Upper lobe of left lung (tissue), 6 donors: Measurements from ENCODE around the gene ZFHX2. TPM values are rescaled to one million over a fixed set of nuclear protein-coding genes. Genes with fewer than 3 reads are reported as not detected.
A peak's percentile ranks its signal among the peaks of the same experiment; 100 is the strongest.

Source experiments
- ATAC-seq, 2 donors: fragments of 200-7000 bp; cut with Tn5 transposase; one replicate each; pipeline ENCODE4 v1.9.1; 2022; ENCODE audit warnings: mild to moderate bottlenecking in 2 of 2, moderate library complexity in 2 of 2; ENCODE audit not compliant: low FRiP score in 2 of 2
- DNase-seq, 2 donors: peaks; one replicate each; pipeline ENCODE4 v3.0.0-alpha.2; 2019 to 2020
- H3K27ac ChIP-seq, 4 donors: fragments of 200-600 bp; sonication (generic); one replicate each; pipeline ENCODE4 v1.5.1; 2016 to 2019
- H3K27me3 ChIP-seq, 4 donors: fragments of 200-600 bp; sonication (generic); one replicate each; pipeline ENCODE4 v1.5.1; 2017 to 2019
- H3K36me3 ChIP-seq, 4 donors: fragments of 200-600 bp; sonication (generic); one replicate each; pipeline ENCODE4 v1.5.1; 2016 to 2019
- H3K4me1 ChIP-seq, 4 donors: fragments of 200-600 bp; sonication (generic); one replicate each; pipeline ENCODE4 v1.5.1; 2018 to 2019
- H3K4me3 ChIP-seq, 4 donors: fragments of 200-600 bp; sonication (generic); one replicate each; pipeline ENCODE4 v1.5.1; 2017 to 2019; ENCODE audit warnings: mild to moderate bottlenecking in 2 of 4, moderate library complexity in 1 of 4
- H3K9me3 ChIP-seq, 4 donors: fragments of 200-600 bp; sonication (generic); one replicate each; pipeline ENCODE4 v1.5.1; 2018 to 2019
- EP300 ChIP-seq, 4 donors: sonication (generic); formaldehyde crosslinking; IDR thresholded peaks; one replicate each; pipeline ENCODE4 v1.5.1; 2017; ENCODE audit warnings: antibody characterized with exemption in 4 of 4, control low read depth in 2 of 4
- POLR2A ChIP-seq, 4 donors: fragments of 450-650 bp; IDR thresholded peaks; one replicate each; pipeline ENCODE4 v1.5.1; 2016 to 2017; ENCODE audit warnings: antibody characterized with exemption in 4 of 4, mild to moderate bottlenecking in 2 of 4
- POLR2AphosphoS5 ChIP-seq, 2 donors: sonication (generic); formaldehyde crosslinking; IDR thresholded peaks; one replicate each; pipeline ENCODE4 v1.5.1; 2017; ENCODE audit warnings: antibody characterized with exemption in 2 of 2
- WGBS, 2 donors: methylation state at CpG; one replicate each; pipeline ENCODE4 v1.1.5; 2017 to 2018; 5-methylcytosine and 5-hydroxymethylcytosine counted together
- total RNA-seq, 6 donors: library from RNA; depleted of rRNA in 4 of 6; stranded (reverse); fragments of >200 nt in 4 of 6; gene quantifications; one replicate each; pipeline versions ENCODE4 v1.1.0 to v1.2.1, GENCODE V29; 2016 to 2021
- TF ChIP-seq, protein P1 (sequence below), 6 experiments: fragments of 450-650 bp in 4 of 6; fragments of 200-600 bp in 2 of 6; sonication (generic) in 2 of 6; IDR thresholded peaks; one replicate each; pipeline ENCODE4 v1.5.1; 2016 to 2019; ENCODE audit warnings: antibody characterized with exemption in 6 of 6
- donor health status: DM: no; HTN: no; CAD: no; lungs with moderate emphysema.
- donor health status: DM: no; HTN: yes; CAD: no; lungs with severe emphysema.

ZFHX2 gene
- total RNA-seq, 6 donors from 2014 or later: 1.7 to 6.3 (median 3.0) TPM

DNA sequence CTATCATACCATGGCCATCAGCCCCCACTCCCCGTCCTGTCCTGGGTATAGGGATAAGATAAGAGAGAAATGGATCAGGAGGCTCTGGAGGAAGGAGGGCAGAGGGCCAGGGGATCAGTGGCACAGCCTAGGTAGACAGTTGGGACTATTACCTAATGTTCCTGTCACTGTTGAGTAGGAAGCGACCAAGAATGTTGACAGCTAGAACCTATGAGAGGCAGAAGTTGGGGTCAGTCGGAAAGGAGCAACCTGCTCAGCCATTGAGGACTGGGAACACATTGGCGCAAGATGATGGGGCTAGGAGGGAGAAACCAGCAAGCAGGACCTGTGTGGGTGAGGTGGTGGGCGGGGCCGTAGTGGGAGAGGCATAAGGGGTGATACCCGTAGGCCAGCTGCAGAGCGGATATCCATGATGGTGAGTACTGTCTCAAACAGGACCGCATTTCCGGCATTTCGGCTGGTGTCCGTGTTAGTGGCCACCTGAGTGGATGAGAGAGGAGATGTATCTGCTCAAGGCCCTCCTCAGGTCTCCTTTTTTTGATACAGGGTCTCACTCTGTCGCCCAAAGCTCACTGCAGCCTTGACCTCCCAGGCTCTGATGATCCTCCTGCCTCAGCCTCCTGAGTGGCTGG is 12.7 kb upstream of the ZFHX2 start:
- H3K4me3 ChIP-seq: no peak overlapping the region
- H3K27me3 ChIP-seq: no peaks in the 10 kb centered on the region
- no peaks in the 10 kb centered on the region for H3K9me3 ChIP-seq
- H3K27ac ChIP-seq: no peak overlapping the region
- WGBS, 2 donors: 88 to 91% methylated on average over 13 of the region's 13 CpGs
- no peak for TF ChIP-seq POLR2AphosphoS5 (IDR thresholded peaks at IDR 0.05)
- TF ChIP-seq, protein P1, sequence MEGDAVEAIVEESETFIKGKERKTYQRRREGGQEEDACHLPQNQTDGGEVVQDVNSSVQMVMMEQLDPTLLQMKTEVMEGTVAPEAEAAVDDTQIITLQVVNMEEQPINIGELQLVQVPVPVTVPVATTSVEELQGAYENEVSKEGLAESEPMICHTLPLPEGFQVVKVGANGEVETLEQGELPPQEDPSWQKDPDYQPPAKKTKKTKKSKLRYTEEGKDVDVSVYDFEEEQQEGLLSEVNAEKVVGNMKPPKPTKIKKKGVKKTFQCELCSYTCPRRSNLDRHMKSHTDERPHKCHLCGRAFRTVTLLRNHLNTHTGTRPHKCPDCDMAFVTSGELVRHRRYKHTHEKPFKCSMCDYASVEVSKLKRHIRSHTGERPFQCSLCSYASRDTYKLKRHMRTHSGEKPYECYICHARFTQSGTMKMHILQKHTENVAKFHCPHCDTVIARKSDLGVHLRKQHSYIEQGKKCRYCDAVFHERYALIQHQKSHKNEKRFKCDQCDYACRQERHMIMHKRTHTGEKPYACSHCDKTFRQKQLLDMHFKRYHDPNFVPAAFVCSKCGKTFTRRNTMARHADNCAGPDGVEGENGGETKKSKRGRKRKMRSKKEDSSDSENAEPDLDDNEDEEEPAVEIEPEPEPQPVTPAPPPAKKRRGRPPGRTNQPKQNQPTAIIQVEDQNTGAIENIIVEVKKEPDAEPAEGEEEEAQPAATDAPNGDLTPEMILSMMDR (IDR thresholded peaks at IDR 0.05): no peak
- TF ChIP-seq EP300 (IDR thresholded peaks at IDR 0.05): no peak
- peaks cover 9 to 46% (median 18%) of the 10 kb centered on the region in 4 donors for H3K4me1 ChIP-seq
- peaks cover 0 to 48% (median 37%) of the 10 kb centered on the region in 4 donors for H3K36me3 ChIP-seq
- ATAC-seq: no peak
- no peak for DNase-seq

DNA sequence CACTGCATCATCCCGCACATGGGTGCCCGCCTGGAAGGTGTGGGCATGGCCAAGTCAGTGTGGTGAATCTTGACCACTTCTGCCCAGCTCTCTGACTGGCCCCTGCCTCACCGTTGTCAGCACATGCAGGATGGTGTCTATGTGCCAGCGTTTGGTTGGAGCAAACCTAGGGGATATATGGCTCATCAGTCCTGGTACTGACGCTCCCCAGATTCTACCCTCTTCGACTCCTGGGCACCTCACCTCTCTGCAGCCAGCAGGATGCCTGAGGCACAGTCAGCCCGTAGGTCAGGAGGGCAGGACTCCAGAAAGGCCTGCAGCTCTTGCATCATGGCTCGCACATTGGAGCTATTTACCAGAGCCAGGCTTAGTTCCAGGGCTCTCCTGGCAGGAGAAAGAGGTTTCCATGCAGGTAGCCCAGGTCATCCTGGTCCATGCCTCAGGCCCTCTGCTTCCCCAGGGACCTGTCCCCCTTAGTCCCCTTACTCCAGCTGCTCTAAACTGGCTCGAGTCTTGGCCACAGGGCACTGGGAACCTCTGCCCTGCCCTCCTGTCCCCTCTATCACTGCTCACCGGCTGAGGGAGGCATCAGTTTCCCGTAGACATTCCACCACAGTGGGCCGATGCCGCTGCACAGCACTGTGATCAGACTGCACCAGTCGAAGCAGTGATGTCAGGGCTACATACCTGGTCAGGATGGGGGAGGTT is 12.1 kb upstream of the ZFHX2 start:
- ATAC-seq: no peak
- H3K27ac ChIP-seq: peak overlapping the region in 1 of 4 donors; percentile 23
- TF ChIP-seq EP300 (IDR thresholded peaks at IDR 0.05) (no peak), POLR2A (IDR thresholded peaks at IDR 0.05) (no peak), POLR2AphosphoS5 (IDR thresholded peaks at IDR 0.05) (no peak)
- TF ChIP-seq, protein P1 (IDR thresholded peaks at IDR 0.05): no peak
- no peak for DNase-seq
- no peak overlapping the region for H3K4me3 ChIP-seq
- peaks cover 9 to 39% (median 16%) of the 10 kb centered on the region in 4 donors for H3K4me1 ChIP-seq
- H3K36me3 ChIP-seq: peaks cover 0 to 55% (median 42%) of the 10 kb centered on the region in 4 donors
- no peaks in the 10 kb centered on the region for H3K27me3 ChIP-seq
- 81 to 90% methylated on average over 8 to 11 of the region's 14 CpGs for WGBS, 2 donors
- H3K9me3 ChIP-seq: no peaks in the 10 kb centered on the region

DNA sequence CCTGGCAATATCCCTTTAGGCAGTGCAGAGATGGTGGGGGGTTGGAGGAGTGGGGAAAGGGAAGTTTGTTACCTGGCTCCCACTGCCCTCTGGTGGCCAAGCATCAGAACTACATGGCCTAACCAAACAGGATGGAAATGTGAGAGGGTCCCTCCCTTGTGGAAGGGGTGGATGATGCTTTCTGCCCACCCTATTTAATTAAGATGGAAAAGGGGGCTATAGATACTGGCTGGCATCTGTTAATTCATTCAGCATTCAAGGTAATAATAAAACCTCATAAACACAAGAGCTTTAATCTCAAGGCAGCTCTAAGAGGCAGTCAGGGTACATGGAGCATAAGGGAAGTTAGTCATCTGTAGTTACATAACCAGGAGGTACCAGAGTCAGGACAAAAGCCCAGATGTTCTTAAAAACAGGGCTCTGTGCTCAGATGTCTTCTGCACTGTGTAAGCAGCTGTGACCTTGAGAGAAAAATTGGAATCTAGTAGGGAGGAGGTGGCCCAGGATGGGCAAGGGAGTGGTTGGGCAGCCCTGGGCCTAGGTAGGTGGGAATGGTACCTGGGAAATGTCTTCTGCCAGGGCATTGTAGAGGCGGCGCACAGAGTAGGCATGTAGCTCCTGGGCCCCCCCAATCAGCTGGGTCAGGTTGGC is 11.4 kb upstream of the ZFHX2 start:
- TF ChIP-seq, protein P1 (IDR thresholded peaks at IDR 0.05): peak; percentile 76 to 94 (median 83)
- TF ChIP-seq EP300 (IDR thresholded peaks at IDR 0.05): no peak
- no peak for TF ChIP-seq POLR2A (IDR thresholded peaks at IDR 0.05)
- TF ChIP-seq POLR2AphosphoS5 (IDR thresholded peaks at IDR 0.05): no peak
- H3K4me3 ChIP-seq: no peak overlapping the region
- H3K36me3 ChIP-seq: peaks cover 0 to 61% (median 45%) of the 10 kb centered on the region in 4 donors
- peak in 1 of 2 donors; percentile 50 for DNase-seq
- H3K27me3 ChIP-seq: no peaks in the 10 kb centered on the region
- H3K27ac ChIP-seq: peak overlapping the region in 1 of 4 donors; percentile 58
- peak; percentile 56 to 61 for ATAC-seq
- no peaks in the 10 kb centered on the region for H3K9me3 ChIP-seq
- H3K4me1 ChIP-seq: peaks cover 6 to 32% (median 12%) of the 10 kb centered on the region in 4 donors
- 90 to 93% methylated on average over 2 of the region's 2 CpGs for WGBS, 2 donors

DNA sequence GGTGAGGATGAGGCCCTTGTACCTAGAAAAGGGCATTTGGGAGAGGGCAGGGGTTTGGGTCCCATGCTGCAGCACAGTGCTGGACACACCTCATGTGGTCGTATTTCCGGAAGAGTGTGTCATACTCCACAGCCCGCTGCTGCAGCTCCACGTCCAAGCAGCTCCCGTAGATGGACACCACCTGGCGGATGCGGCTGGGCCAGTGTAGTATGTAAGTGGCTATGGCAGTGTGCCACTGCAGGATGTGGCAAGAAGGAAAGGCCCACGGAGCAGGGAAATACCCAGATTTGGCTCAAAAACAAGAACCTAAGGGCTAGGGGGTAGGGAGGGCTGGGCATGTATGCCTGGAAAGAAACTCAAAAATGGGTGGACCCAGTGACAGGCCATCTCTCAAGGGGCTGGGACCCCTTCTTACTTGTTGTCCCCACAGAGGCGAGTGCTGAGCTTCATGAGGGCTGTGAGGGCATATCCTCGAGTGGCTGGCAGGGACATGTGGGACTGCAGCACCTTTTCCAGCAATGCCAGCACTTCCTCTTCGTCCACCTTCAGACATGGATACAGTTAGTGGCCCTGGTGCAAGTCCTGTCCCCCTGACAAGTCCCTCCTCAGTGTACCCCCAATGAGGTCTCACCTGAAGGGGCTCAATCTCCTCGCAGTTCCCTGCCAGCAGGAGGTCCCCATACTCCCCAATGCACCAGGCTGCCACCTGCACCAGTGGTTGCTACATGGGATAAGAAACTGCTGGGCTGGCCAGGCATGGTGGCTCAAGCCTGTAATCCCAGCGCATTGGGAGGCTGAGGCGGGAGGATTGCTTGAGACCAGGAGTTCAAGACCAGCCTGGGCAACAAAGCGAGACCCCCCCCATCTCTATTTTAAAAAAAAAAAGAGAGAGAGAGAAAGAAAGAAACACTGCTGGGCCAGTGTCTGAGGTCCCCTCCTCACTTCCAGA is 10.6 kb upstream of the ZFHX2 start:
- TF ChIP-seq POLR2A (IDR thresholded peaks at IDR 0.05): no peak
- TF ChIP-seq, protein P1 (IDR thresholded peaks at IDR 0.05): no peak
- no peak for TF ChIP-seq POLR2AphosphoS5 (IDR thresholded peaks at IDR 0.05)
- TF ChIP-seq EP300 (IDR thresholded peaks at IDR 0.05): no peak
- Histone ChIP-seq H3K27ac (peak overlapping the region in 1 of 4 donors; percentile 58), H3K27me3 (no peaks in the 10 kb centered on the region), H3K4me3 (no peak overlapping the region), H3K36me3 (peaks cover 0 to 65% (median 45%) of the 10 kb centered on the region in 4 donors), H3K4me1 (peaks cover 7 to 34% (median 15%) of the 10 kb centered on the region in 4 donors), H3K9me3 (no peaks in the 10 kb centered on the region)
- peak in 1 of 2 donors; percentile 72 for DNase-seq
- 65 to 82% methylated on average over 9 to 15 of the region's 15 CpGs for WGBS, 2 donors
- no peak for ATAC-seq
